HG03066 (cell line): ENCODE measurements around the gene KRTAP5-11.
"Not testable (repeated sequence)": the region's sequence is repeated elsewhere in the genome, so short reads cannot be mapped to it uniquely, and the experiment has no call there.

ENCODE experiments used
- ATAC-seq: cut with Tn5 transposase; IDR thresholded peaks from one replicate; pipeline ENCODE4 v1.9.1; 2021; ENCODE audit warnings: low read depth; ENCODE audit not compliant: unreplicated experiment

Gene KRTAP5-11

GRCh38 chr11:71534711-71535608 lies 47.7 kb downstream of the KRTAP5-11 start:
- not testable (repeated sequence) for ATAC-seq

DNA sequence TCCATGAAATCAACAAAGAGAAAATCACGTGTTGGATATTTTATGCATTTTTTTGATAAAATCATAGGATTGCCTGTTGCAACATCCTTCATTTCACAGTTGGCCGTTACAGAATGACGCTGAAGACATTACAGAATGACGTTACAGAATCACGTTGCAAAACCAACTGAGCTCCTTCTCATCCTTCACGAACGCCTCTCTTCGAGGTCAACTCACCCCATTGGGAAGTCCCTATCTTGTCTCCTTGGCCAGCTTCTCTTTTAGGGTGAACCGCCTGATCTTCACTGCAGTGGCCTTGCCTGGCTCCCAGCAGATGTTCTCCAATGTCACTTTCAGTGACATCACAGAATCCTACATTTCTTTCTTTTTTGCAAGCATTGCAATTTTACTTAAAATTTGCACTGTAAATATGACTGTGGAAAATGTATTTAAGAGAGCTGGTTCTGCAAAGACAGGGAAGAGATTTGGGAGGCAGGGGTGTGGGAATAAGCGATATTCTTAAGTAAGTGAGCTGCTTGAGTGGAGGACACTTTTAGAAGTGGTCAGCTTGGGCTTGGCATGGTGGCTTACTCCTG lies 50.6 kb downstream of the KRTAP5-11 start:
- no peak for ATAC-seq
